HG02678 (cell line): ENCODE measurements around the gene SNX18.
"Not testable (repeated sequence)": the region's sequence is repeated elsewhere in the genome, so short reads cannot be mapped to it uniquely, and the experiment has no call there.

Experiments used
- ATAC-seq: cut with Tn5 transposase; IDR thresholded peaks from one replicate; pipeline ENCODE4 v1.9.1; 2021; ENCODE audit warnings: mild to moderate bottlenecking, moderate library complexity; ENCODE audit not compliant: unreplicated experiment

Gene SNX18

GRCh38 chr5:54519509-54519876, 1.9 kb downstream of the SNX18 start:
- ATAC-seq, result no peak

- no peak for ATAC-seq
These were observed 2.9 kb downstream of the SNX18 start for GRCh38 chr5:54520438-54520846.

- no peak for ATAC-seq
These were observed 3.4 kb downstream of the SNX18 start for GRCh38 chr5:54520940-54521339.

- no peak for ATAC-seq
These were observed 4.4 kb downstream of the SNX18 start for GRCh38 chr5:54521856-54522479.

DNA sequence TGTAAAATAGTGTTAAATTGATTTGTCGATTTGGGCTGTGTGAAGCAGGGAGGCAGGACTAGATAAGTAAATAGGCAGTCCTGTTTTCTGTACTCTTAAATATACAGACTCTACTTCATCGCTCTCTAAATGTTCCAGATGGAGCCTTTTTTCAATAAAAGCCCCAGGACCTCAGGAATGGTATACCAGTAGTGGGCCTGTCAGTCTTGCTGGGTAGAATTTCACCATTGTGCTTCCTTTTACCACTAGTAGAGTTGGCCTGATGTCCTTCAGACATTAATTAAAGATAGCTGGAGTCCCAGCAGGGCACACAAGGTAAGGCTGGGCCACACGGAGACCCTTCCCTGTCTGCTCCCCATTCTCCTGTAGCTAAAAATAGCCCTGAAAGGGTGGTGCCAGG, 6.0 kb downstream of the SNX18 start:
- no peak for ATAC-seq

DNA sequence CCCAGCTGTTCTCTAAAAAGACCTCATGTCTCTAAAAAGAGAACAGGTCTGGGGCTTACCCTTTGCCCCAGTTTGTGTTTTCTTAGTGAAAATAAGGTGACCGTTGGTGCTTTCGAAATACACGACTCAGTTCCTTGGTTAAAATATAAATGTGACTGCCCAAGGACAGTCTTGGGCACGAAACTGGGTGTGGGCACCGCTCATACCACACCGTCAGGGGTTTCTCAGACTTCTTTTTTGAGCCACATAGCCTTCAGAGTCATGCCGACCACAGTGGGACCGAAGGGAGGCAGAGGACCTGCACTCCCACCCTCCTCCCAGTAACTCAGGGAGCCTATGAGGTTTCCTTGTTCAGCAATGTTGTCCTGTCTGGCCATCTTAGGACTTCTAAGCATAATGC, 6.5 kb downstream of the SNX18 start:
- ATAC-seq, result no peak

GRCh38 chr5:54524704-54525103, 7.1 kb downstream of the SNX18 start:
- ATAC-seq, result no peak

- no peak for ATAC-seq
These were observed 7.7 kb downstream of the SNX18 start for GRCh38 chr5:54525261-54525660.

DNA sequence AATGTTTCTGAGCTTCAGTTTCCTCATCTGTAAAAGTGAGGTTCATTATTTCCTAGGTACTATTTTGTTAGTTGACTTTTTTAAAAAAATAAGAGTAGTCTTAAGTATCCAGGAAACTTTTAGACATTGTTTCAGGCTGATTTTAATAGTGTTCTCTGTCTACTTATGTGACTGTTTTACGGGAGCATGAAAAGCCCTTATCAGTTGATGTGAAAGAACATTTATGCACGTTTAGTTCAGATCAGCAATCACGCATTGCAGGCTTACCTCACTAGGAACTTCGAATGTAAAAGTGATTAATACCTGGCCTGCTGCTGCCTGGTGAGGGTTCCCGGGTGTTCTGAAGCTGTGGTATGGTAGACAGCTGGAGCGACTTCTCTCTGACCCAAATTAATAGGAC, 8.1 kb downstream of the SNX18 start:
- ATAC-seq, result no peak

- ATAC-seq, result no peak
These were observed 9.2 kb downstream of the SNX18 start for GRCh38 chr5:54526604-54527288.

GRCh38 chr5:54528633-54529209, 11.2 kb downstream of the SNX18 start:
- ATAC-seq, result no peak

- ATAC-seq, result no peak
These were observed 12.0 kb downstream of the SNX18 start for GRCh38 chr5:54529565-54529964.

DNA sequence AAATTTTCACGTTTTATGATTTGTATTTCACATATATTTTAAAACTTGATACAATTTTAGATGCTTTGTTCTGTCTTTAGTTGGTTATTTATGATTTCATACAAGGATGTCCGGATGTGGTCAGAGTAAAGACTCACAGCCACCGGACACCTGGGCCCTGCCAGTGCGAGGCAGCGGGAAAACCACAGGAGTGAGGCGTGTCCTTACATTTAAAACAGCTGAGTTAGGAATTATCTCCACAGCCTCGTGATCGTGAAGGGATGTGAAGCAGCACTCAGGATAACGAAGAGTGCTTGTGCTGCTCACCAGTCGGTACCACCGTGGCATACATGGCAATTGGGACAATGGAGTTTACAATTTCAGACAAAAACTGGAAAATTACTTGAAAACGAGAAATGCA, 14.0 kb downstream of the SNX18 start:
- ATAC-seq, result no peak

DNA sequence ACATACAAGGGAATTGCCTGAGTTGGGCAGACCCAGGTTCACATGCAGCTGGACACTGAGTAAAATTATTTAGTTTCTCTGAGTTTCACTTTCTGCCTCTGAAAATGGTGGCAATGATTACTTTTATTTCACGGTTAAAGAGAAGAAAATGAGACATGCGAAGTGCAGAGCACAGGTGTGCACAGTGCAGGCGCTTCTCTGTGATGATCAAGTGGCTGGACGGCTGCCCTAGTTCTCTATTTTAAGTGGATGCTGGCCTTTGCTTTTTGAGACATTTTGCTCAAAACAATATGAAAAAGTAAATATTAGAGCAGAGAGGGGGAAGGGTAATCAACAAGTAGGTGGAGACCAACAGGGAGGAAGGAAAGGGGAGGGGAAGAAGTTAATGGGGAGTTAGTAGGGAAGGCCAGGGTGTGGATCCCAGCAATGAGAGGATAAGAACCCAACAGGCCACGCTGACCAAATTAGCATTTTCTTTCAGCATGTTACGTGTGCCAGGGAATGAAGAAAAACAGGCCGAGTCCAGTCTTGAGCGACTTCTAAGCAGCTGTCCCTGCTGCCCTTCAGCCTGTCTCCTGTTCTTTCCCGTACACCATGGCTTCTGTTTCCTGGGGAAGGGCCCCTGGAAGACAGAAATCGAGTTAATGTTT, 16.1 kb downstream of the SNX18 start:
- no peak for ATAC-seq

GRCh38 chr5:54534191-54535004, 16.8 kb downstream of the SNX18 start:
- no peak for ATAC-seq

- no peak for ATAC-seq
These were observed 17.7 kb downstream of the SNX18 start for GRCh38 chr5:54535149-54535844.

- not testable (repeated sequence) for ATAC-seq
These were observed 18.8 kb downstream of the SNX18 start for GRCh38 chr5:54536375-54536774.

DNA sequence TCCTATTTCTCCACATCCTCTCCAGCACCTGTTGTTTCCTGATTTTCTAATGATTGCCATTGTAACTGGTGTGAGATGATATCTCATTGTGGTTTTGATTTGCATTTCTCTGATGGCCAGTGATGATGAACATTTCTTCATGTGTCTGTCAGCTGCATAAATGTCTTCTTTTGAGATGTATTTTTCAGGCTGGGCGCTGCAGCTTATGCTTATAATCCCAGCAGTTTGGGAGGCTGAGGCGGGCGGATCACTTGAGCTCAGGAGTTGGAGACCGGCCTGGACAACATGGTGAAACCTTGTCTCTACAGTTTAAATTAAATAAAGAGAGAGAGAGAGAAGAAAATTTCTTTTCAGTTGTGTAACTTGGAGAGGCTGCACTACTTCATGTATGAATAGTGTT, 19.3 kb downstream of the SNX18 start:
- not testable (repeated sequence) for ATAC-seq

DNA sequence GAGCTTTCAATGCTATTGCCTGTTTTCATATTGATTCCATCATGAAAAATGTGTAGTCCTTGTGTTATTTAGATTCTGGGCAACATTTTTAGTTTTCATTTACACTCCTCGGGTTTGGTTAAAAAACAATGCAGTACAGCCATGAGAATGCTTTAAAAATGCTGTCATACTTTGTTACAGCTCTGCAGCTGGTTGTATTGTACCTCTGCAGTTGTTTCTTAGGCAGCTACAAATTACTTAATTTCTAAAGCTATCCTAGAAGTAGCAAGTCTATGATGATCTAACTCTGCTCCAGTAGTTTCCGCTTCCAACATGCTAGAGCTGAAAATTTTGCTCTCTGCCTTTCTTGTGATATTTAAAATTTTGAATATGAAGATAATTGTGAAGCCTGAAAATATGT, 20.2 kb downstream of the SNX18 start:
- no peak for ATAC-seq

DNA sequence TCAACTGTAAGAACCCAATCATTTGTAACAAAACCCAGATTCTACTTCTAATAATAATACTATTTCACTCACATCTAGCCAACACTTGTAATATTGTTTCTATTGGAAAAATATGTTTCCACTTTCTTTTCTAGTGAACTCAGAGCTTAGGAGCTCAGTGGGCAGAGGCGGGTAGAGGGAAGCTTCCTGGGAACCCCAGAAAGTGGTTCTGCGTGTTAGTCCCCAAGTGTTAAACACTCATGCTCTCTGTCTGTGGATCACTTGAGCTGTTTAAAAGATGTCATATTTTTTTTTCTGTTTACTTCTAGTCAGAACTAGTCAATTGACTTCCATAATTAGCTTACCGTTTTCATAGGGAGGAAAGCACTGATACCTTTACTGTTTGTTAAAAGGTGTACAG, 20.6 kb downstream of the SNX18 start:
- ATAC-seq, result no peak

- ATAC-seq, result no peak
These were observed 21.4 kb downstream of the SNX18 start for GRCh38 chr5:54539001-54539400.
